SK-N-SH (cell line): ENCODE measurements around the gene PRKCA. TPM values are rescaled to one million over a fixed set of nuclear protein-coding genes. Genes with fewer than 3 reads are reported as not detected.

Experiments used
- CTCF ChIA-PET: fragments of 300-600, 350-600 bp; formaldehyde crosslinking; extraction: SDS; loops from one replicate; lab custom pipeline; 2021; lab: Yijun Ruan, JAX
- POLR2A ChIA-PET: fragments of 350-600 bp; sonication (Branson Sonifier 250); formaldehyde crosslinking; extraction: SDS; loops from one replicate; lab custom pipeline; 2020; ENCODE audit warnings: antibody characterized with exemption, inconsistent platforms; lab: Yijun Ruan, JAX
- DNase-seq: peaks from one replicate; pipeline ENCODE4 v3.0.0; 2012
- H2AFZ ChIP-seq: fragments of 200-600 bp; sonication (generic); 2 replicates; pipeline ENCODE4 v1.8.1; 2016; ENCODE audit warnings: antibody characterized with exemption, mild to moderate bottlenecking, low read depth
- H3F3A ChIP-seq: fragments of 200-600 bp; sonication (generic); replicated peaks from 2 replicates; pipeline ENCODE3; 2016; ENCODE audit warnings: antibody characterized with exemption, mild to moderate bottlenecking; ENCODE audit not compliant: insufficient read depth
- H3K27ac ChIP-seq, 2 experiments: fragments of 200-500 bp in 1 of 2; fragments of 200-600 bp in 1 of 2; sonication (Bioruptor generic) in 1 of 2; sonication (generic), shearing (Covaris generic) in 1 of 2; 2 replicates each; pipeline versions ENCODE4 v1.5.1 to v1.6.1; 2014 to 2016; ENCODE audit warnings: low read depth in 2 of 2, inconsistent platforms in 1 of 2, low read length in 1 of 2, mild to moderate bottlenecking in 1 of 2, mixed read lengths in 1 of 2
- H3K27me3 ChIP-seq: fragments of 200-600 bp; sonication (generic), shearing (Covaris generic); 2 replicates; pipeline ENCODE4 v1.6.1; 2016; ENCODE audit warnings: mixed run types; ENCODE audit not compliant: insufficient read depth
- H3K36me3 ChIP-seq, 2 experiments: fragments of 200-500 bp in 1 of 2; fragments of 200-600 bp in 1 of 2; sonication (Bioruptor generic) in 1 of 2; sonication (generic) in 1 of 2; replicated peaks in 1 of 2; 2 replicates each; pipeline versions ENCODE3 to v1.5.1; 2014 to 2016; ENCODE audit warnings: low read length in 1 of 2, mild to moderate bottlenecking in 1 of 2; ENCODE audit not compliant: insufficient read depth in 2 of 2, control insufficient read depth in 1 of 2
- H3K4me1 ChIP-seq, 2 experiments: fragments of 200-500 bp in 1 of 2; fragments of 200-600 bp in 1 of 2; sonication (Bioruptor generic) in 1 of 2; sonication (generic), shearing (Covaris generic) in 1 of 2; 2 replicates each; pipeline versions ENCODE4 v1.5.1 to v1.6.1; 2014 to 2016; ENCODE audit warnings: low read depth in 1 of 2, low read length in 1 of 2, mixed run types in 1 of 2; ENCODE audit not compliant: insufficient read depth in 2 of 2, control insufficient read depth in 1 of 2
- H3K4me2 ChIP-seq: fragments of 200-600 bp; sonication (generic), shearing (Covaris generic); 2 replicates; pipeline ENCODE4 v1.6.1; 2017; ENCODE audit warnings: mixed run types
- H3K4me3 ChIP-seq, 2 experiments: fragments of 200-500 bp in 1 of 2; fragments of 200-600 bp in 1 of 2; sonication (Bioruptor generic) in 1 of 2; sonication (generic), shearing (Covaris generic) in 1 of 2; 2 replicates each; pipeline versions ENCODE4 v1.5.1 to v1.8.1; 2014 to 2016; ENCODE audit warnings: low read depth in 2 of 2, inconsistent platforms in 1 of 2, low read length in 1 of 2, mild to moderate bottlenecking in 1 of 2, mixed read lengths in 1 of 2, moderate library complexity in 1 of 2
- H3K79me2 ChIP-seq: fragments of 200-600 bp; sonication (generic); 2 replicates; pipeline ENCODE4 v1.8.1; 2017; ENCODE audit warnings: mild to moderate bottlenecking; ENCODE audit not compliant: insufficient read depth
- H3K9ac ChIP-seq: fragments of 200-600 bp; sonication (generic); 2 replicates; pipeline ENCODE4 v1.6.1; 2017; ENCODE audit warnings: mixed run types
- H3K9me2 ChIP-seq: fragments of 200-600 bp; sonication (generic); 2 replicates; pipeline ENCODE4 v1.6.1; 2017; ENCODE audit warnings: mixed run types
- H3K9me3 ChIP-seq: fragments of 200-600 bp; sonication (generic); 2 replicates; pipeline ENCODE4 v1.6.1; 2017; ENCODE audit warnings: mixed run types, mild to moderate bottlenecking, moderate library complexity
- H4K20me1 ChIP-seq: fragments of 200-600 bp; sonication (generic); 2 replicates; pipeline ENCODE4 v1.6.1; 2017; ENCODE audit warnings: mild to moderate bottlenecking, mixed run types; ENCODE audit not compliant: insufficient read depth
- CHD2 ChIP-seq: fragments of 150-350 bp; IDR thresholded peaks from 2 replicates; pipeline ENCODE4 v1.6.1; 2018; ENCODE audit warnings: low read length; ENCODE audit not compliant: partially characterized antibody
- CTCF ChIP-seq: fragments of 200-600 bp; sonication (generic); IDR thresholded peaks from 2 replicates; pipeline ENCODE4 v1.6.1; 2017; ENCODE audit warnings: antibody characterized with exemption, mild to moderate bottlenecking, moderate library complexity
- ELF1 ChIP-seq: IDR thresholded peaks from 2 replicates; pipeline ENCODE4 v1.4.0; 2012
- EP300 ChIP-seq, 2 experiments: IDR thresholded peaks; 2 replicates each; pipeline versions ENCODE4 v1.4.0 to v1.6.1; 2012; ENCODE audit warnings: borderline replicate concordance in 1 of 2, low read depth in 1 of 2, low read length in 1 of 2
- FOSL2 ChIP-seq: IDR thresholded peaks from 2 replicates; pipeline ENCODE4 v1.4.0; 2012; ENCODE audit warnings: low read depth, mild to moderate bottlenecking, moderate library complexity, borderline replicate concordance
- FOXJ3 ChIP-seq: sonication (generic); formaldehyde crosslinking; IDR thresholded peaks from 2 replicates; pipeline ENCODE4 v1.5.1; 2020; ENCODE audit warnings: mild to moderate bottlenecking, missing genetic modification reagents
- FOXM1 ChIP-seq: IDR thresholded peaks from 2 replicates; pipeline ENCODE4 v1.4.0; 2012; ENCODE audit warnings: low read depth, mild to moderate bottlenecking
- MAX ChIP-seq: IDR thresholded peaks from 2 replicates; pipeline ENCODE4 v1.4.0; 2012; ENCODE audit warnings: low read depth
- MEF2A ChIP-seq: IDR thresholded peaks from 2 replicates; pipeline ENCODE4 v1.4.0; 2012; ENCODE audit warnings: low read depth, borderline replicate concordance
- POLR2AphosphoS5 ChIP-seq: IDR thresholded peaks from 2 replicates; pipeline ENCODE4 v1.6.1; 2012; ENCODE audit warnings: low read depth, low read length
- RAD21 ChIP-seq: IDR thresholded peaks from 2 replicates; pipeline ENCODE4 v1.6.1; 2012; ENCODE audit warnings: mild to moderate bottlenecking, low read length
- SMC3 ChIP-seq: IDR thresholded peaks from 2 replicates; pipeline ENCODE4 v1.6.1; 2012; ENCODE audit warnings: low read depth, low read length, improper control_type of control experiment
- TAF1 ChIP-seq: IDR thresholded peaks from 2 replicates; pipeline ENCODE4 v1.6.1; 2012; ENCODE audit warnings: low read depth, mild to moderate bottlenecking, low read length, moderate library complexity, borderline replicate concordance
- TCF12 ChIP-seq: IDR thresholded peaks from 2 replicates; pipeline ENCODE4 v1.4.0; 2012
- USF2 ChIP-seq: fragments of 150-350 bp; IDR thresholded peaks from 2 replicates; pipeline ENCODE4 v1.6.1; 2017; ENCODE audit warnings: antibody characterized with exemption, low read length, low read depth, borderline replicate concordance
- WGBS: methylation state at CpG from one replicate; pipeline ENCODE4 v1.1.6; 2017; ENCODE audit warnings: low lambda C conversion rate; 5-methylcytosine and 5-hydroxymethylcytosine counted together
- polyA plus RNA-seq, 3 experiments: library from polyadenylated mRNA; depleted of rRNA; stranded (reverse); fragments of >200 nt; gene quantifications; 2 replicates each; pipeline ENCODE4 v1.2.3, GENCODE V29; 2012

Gene PRKCA
- polyA plus RNA-seq, 1 of the 3 experiments (the other 2 are of a cell fraction), result 108 TPM

GRCh38 chr17:66381701-66382362, 79.4 kb downstream of the PRKCA start:
- DNase-seq, result no peak
- POLR2A ChIA-PET, result no interaction called here
- H3F3A ChIP-seq, result peaks cover 7% of the 10 kb centered on the region
- H3K79me2 ChIP-seq, result peaks cover 98% of the 10 kb centered on the region
- peaks cover 93% of the 10 kb centered on the region for H4K20me1 ChIP-seq
- TF ChIP-seq FOSL2 (no peak), USF2 (no peak), TCF12 (no peak), SMC3 (no peak), FOXJ3 (CRISPR knock-in tag) (no peak), TAF1 (no peak), ELF1 (no peak), MAX (no peak), RAD21 (no peak), FOXM1 (no peak), CTCF (no peak), EP300 (IDR thresholded peaks at IDR 0.05; ENCODE audit: borderline replicate concordance in 1 of 2, low read depth in 1 of 2, low read length in 1 of 2) (no peak), CHD2 (no peak), POLR2AphosphoS5 (no peak), MEF2A (no peak)
- 92% methylated on average over 4 of the region's 4 CpGs for WGBS
- CTCF ChIA-PET, result interaction anchor here (0.7 to 2.5 kb wide), 12 partner anchors 9 to 244 kb away, joined by 3 to 10 read pairs (median 3); partner anchors contain the start of gene PRKCA
- H3K9me3 ChIP-seq, result no peaks in the 10 kb centered on the region
- H3K4me1 ChIP-seq, result peaks cover 9 to 12% of the 10 kb centered on the region in 2 experiments; a peak in 3 of 4 replicates
- H3K4me2 ChIP-seq, result no peak overlapping the region
- H3K9ac ChIP-seq, result no peak overlapping the region
- no peak overlapping the region for H3K4me3 ChIP-seq
- no peaks in the 10 kb centered on the region for H3K27me3 ChIP-seq
- no peaks in the 10 kb centered on the region for H3K9me2 ChIP-seq
- H3K27ac ChIP-seq, result peak overlapping the region in 1 of 2 experiments; percentile 66; a peak in 1 of 4 replicates
- H2AFZ ChIP-seq, result no peak overlapping the region
- peaks cover 0 to 18% of the 10 kb centered on the region in 2 experiments for H3K36me3 ChIP-seq
